ENCODE data around the gene SHC3. TPM values are rescaled to one million over a fixed set of nuclear protein-coding genes. Genes with fewer than 3 reads are reported as not detected.

The SHC3 gene
- total RNA-seq, 2 experiments from 2014 or later, result 0.03 TPM; not detected in 1

DNA sequence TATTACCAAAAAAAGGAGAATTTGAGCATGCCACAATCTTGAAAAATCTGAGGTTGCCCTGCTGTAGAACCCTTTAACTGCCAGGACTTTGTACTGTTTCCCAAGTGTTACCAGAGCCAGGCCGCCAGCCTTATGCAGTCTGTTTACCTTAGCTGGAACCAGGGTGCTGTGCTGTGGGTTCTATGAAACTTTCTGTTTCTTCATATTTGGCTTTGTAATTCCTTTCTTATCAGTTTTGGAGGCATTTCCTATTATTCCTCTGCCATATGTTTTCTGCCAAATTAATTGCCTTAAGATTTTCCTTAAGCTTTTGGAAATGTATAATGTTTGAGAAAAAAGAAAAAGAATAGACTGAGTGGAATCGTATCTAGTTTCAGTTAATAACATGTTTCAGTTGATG lies 185.3 kb downstream of the SHC3 start:
- Histone ChIP-seq H3K9me3 (ENCODE audit: low read length) (no peaks in the 10 kb centered on the region), H3K79me2 (ENCODE audit: insufficient read depth, low read depth, low read length) (no peaks in the 10 kb centered on the region), H3K4me2 (ENCODE audit: low read length) (no peak overlapping the region), H3K4me3 (ENCODE audit: low read depth, low read length, poor library complexity, severe bottlenecking) (no peak overlapping the region), H4K20me1 (ENCODE audit: insufficient read depth, low read length) (no peaks in the 10 kb centered on the region), H3K4me1 (ENCODE audit: insufficient read depth, low read length, poor library complexity, severe bottlenecking) (peaks cover 9% of the 10 kb centered on the region), H2AFZ (ENCODE audit: low read length) (no peak overlapping the region), H3K27ac (ENCODE audit: low read depth, low read length, poor library complexity, severe bottlenecking) (no peak overlapping the region), H3K36me3 (ENCODE audit: insufficient read depth, low read length) (no peaks in the 10 kb centered on the region), H3K9me2 (ENCODE audit: insufficient read depth, low read length) (no peaks in the 10 kb centered on the region)
- DNase-seq (ENCODE audit: low spot score), result no peak
- BruUV-seq (replicated peaks), result no TSS peak
- ChIA-PET CTCF (ENCODE audit: unreplicated experiment) (no interaction called here), POLR2A (interaction anchor here (0.7 kb wide), 1 partner anchor 1619 kb away, joined by 3 read pairs; no protein-coding TSS in a partner anchor)
- intact Hi-C loops (cut with micrococcal nuclease; ENCODE audit: unreplicated experiment), result no loop called here
- no peak for TF ChIP-seq EZH2phosphoT487 (IDR thresholded peaks at IDR 0.05; ENCODE audit: borderline replicate concordance, low read depth, low read length)
- TF ChIP-seq CTCF (conservative IDR thresholded peaks at IDR 0.05; ENCODE audit: low read length), result no peak

DNA sequence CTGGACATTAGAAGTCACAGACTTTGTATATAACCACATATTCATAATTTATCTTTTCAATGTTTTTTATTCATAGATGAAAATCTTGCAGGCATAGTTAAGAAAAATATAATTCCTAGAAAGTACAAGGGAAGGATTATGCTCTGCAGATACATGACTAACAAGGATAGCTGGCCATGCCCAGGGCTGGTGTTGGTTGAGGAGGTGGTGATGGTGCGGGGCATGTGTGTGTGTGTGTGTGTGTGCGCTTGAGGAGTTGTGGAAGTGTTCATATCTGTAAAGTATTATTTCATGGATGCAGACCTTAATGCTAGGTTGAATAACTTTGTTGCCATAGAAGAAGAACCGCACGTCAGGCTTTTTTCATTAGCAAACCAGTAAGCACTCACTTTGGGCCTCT lies 186.1 kb downstream of the SHC3 start:
- intact Hi-C loops (cut with micrococcal nuclease; ENCODE audit: unreplicated experiment), result no loop called here
- no TSS peak for BruUV-seq (replicated peaks)

More for the DNA sequence above, 186.1 kb downstream of the SHC3 start:
- peaks cover 9% of the 10 kb centered on the region for H3K4me1 ChIP-seq (ENCODE audit: insufficient read depth, low read length, poor library complexity, severe bottlenecking)
- no peak for DNase-seq (ENCODE audit: low spot score)
- TF ChIP-seq CTCF (conservative IDR thresholded peaks at IDR 0.05; ENCODE audit: low read length) (no peak), EZH2phosphoT487 (IDR thresholded peaks at IDR 0.05; ENCODE audit: borderline replicate concordance, low read depth, low read length) (no peak)
- H2AFZ ChIP-seq (ENCODE audit: low read length), result no peak overlapping the region
- no peaks in the 10 kb centered on the region for H4K20me1 ChIP-seq (ENCODE audit: insufficient read depth, low read length)
- H3K79me2 ChIP-seq (ENCODE audit: insufficient read depth, low read depth, low read length), result no peaks in the 10 kb centered on the region
- H3K36me3 ChIP-seq (ENCODE audit: insufficient read depth, low read length), result no peaks in the 10 kb centered on the region
- CTCF ChIA-PET (ENCODE audit: unreplicated experiment), result no interaction called here
- H3K9me3 ChIP-seq (ENCODE audit: low read length), result no peaks in the 10 kb centered on the region
- no peak overlapping the region for H3K4me2 ChIP-seq (ENCODE audit: low read length)
- POLR2A ChIA-PET, result no interaction called here
- H3K9me2 ChIP-seq (ENCODE audit: insufficient read depth, low read length), result no peaks in the 10 kb centered on the region
- no peak overlapping the region for H3K4me3 ChIP-seq (ENCODE audit: low read depth, low read length, poor library complexity, severe bottlenecking)
- H3K27ac ChIP-seq (ENCODE audit: low read depth, low read length, poor library complexity, severe bottlenecking), result no peak overlapping the region
